ENCODE data around the gene MRPS34. TPM values are rescaled to one million over a fixed set of nuclear protein-coding genes. Genes with fewer than 3 reads are reported as not detected.
A peak's percentile ranks its signal among the peaks of the same experiment; 100 is the strongest.

Gene MRPS34
- total and polyA plus RNA-seq, 4 donors: 42.4 to 100 (median 58.7) TPM

- Histone ChIP-seq H3K36me3 (ENCODE audit: control insufficient read depth in 4 of 4, insufficient read depth in 3 of 4, low read depth in 1 of 4, low read length in 3 of 4) (peaks cover 10 to 34% (median 30%) of the 10 kb centered on the region in 4 donors), H3K27ac (ENCODE audit: low read depth in 1 of 2, low read length in 2 of 2) (peak overlapping the region; percentile 81 to 85), H3K9ac (ENCODE audit: low read depth in 1 of 2, low read length in 2 of 2) (no peak overlapping the region), H3K27me3 (ENCODE audit: control insufficient read depth in 4 of 4, insufficient read depth in 4 of 4, low read length in 3 of 4) (no peaks in the 10 kb centered on the region), H3K4me1 (ENCODE audit: control insufficient read depth in 4 of 4, insufficient read depth in 4 of 4, low read length in 3 of 4) (peaks cover 8 to 82% (median 74%) of the 10 kb centered on the region in 4 donors), H3K9me3 (ENCODE audit: control insufficient read depth in 4 of 4, low read length in 3 of 4) (no peaks in the 10 kb centered on the region), H3K4me3 (ENCODE audit: low read depth in 1 of 3, low read length in 3 of 3) (no peak overlapping the region)
- no peak for TF ChIP-seq ZBTB33 (IDR thresholded peaks at IDR 0.05)
- peak in 1 of 2 donors; percentile 7 for TF ChIP-seq HNF4A (conservative IDR thresholded peaks at IDR 0.05)
- TF ChIP-seq RXRA (IDR thresholded peaks at IDR 0.05): peak in 1 of 2 donors; percentile 42
- DNase-seq (ENCODE audit: low spot score): no peak
- WGBS: 55% methylated on average over 17 of the region's 17 CpGs
Measured at GRCh38 chr16:1817716-1818115, 44.8 kb upstream of the MRPS34 start.

GRCh38 chr16:1817276-1817589 lies 44.3 kb upstream of the MRPS34 start:
- Histone ChIP-seq H3K9me3 (ENCODE audit: control insufficient read depth in 4 of 4, low read length in 3 of 4) (no peaks in the 10 kb centered on the region), H3K4me1 (ENCODE audit: control insufficient read depth in 4 of 4, insufficient read depth in 4 of 4, low read length in 3 of 4) (peaks cover 3 to 78% (median 69%) of the 10 kb centered on the region in 4 donors), H3K9ac (ENCODE audit: low read depth in 1 of 2, low read length in 2 of 2) (no peak overlapping the region), H3K36me3 (ENCODE audit: control insufficient read depth in 4 of 4, insufficient read depth in 3 of 4, low read depth in 1 of 4, low read length in 3 of 4) (peaks cover 5 to 31% (median 26%) of the 10 kb centered on the region in 4 donors), H3K4me3 (ENCODE audit: low read depth in 1 of 3, low read length in 3 of 3) (no peak overlapping the region), H3K27ac (ENCODE audit: low read depth in 1 of 2, low read length in 2 of 2) (peak overlapping the region; percentile 81 to 85), H3K27me3 (ENCODE audit: control insufficient read depth in 4 of 4, insufficient read depth in 4 of 4, low read length in 3 of 4) (no peaks in the 10 kb centered on the region)
- WGBS: 92% methylated on average over 9 of the region's 9 CpGs
- TF ChIP-seq NR2F2 (IDR thresholded peaks at IDR 0.05) (no peak), JUND (IDR thresholded peaks at IDR 0.05) (no peak), FOXA2 (IDR thresholded peaks at IDR 0.05) (no peak), ZBTB33 (IDR thresholded peaks at IDR 0.05) (no peak), HNF4G (IDR thresholded peaks at IDR 0.05) (no peak), ATF3 (IDR thresholded peaks at IDR 0.05) (no peak), GABPA (IDR thresholded peaks at IDR 0.05 in 1 of 2, conservative IDR thresholded peaks at IDR 0.05 in 1 of 2) (no peak), SP1 (IDR thresholded peaks at IDR 0.05) (no peak), FOXA1 (IDR thresholded peaks at IDR 0.05) (no peak)
- no peak for DNase-seq (ENCODE audit: low spot score)

DNA sequence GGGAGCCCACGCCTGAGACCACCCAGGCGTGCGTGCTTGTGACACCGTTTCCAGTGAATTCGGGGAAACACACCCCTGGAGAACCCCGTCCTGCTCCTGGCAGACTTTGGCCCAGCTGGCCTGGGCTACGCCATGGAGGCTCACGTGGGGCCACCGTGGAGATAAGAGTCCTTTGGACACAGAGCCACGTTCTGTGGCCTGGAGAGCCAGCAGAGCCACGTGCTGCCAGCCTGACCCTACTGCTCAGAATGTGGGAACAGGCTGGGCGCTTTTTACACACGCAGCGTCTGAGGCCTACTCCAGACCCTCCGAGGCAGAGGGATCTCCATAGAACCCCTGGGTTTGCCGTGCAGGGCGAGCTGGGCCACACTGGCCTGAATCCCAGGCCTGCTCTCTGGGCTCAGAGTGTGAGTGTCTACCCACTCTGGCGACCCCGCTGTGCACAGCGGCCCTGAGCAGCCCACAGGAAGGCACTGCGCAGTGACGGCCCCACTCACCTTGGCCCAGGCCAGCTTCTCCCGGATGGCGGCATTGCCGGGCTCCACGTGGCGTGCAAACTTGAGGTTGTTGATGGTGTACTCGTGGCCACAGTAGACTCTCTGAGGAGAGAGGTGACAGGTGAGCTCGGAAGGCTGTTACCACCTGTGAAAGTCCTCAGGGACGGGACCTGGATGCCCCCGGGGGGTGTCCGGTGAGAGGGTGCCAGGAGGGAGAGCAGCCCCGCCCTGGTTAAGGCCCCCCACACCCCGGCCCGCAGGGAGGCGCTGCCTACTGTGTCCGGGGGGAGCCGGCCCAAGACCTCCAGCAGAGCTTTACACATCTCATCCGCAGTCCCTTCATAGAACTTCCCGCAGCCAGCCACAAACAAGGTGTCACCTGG lies 43.7 kb upstream of the MRPS34 start:
- peaks cover 0 to 74% (median 64%) of the 10 kb centered on the region in 4 donors for H3K4me1 ChIP-seq (ENCODE audit: control insufficient read depth in 4 of 4, insufficient read depth in 4 of 4, low read length in 3 of 4)
- H3K36me3 ChIP-seq (ENCODE audit: control insufficient read depth in 4 of 4, insufficient read depth in 3 of 4, low read depth in 1 of 4, low read length in 3 of 4): peaks cover 5 to 28% (median 24%) of the 10 kb centered on the region in 4 donors
- 73% methylated on average over 40 of the region's 40 CpGs for WGBS
- no peaks in the 10 kb centered on the region for H3K9me3 ChIP-seq (ENCODE audit: control insufficient read depth in 4 of 4, low read length in 3 of 4)
- no peaks in the 10 kb centered on the region for H3K27me3 ChIP-seq (ENCODE audit: control insufficient read depth in 4 of 4, insufficient read depth in 4 of 4, low read length in 3 of 4)
- no peak for DNase-seq (ENCODE audit: low spot score)
- H3K27ac ChIP-seq (ENCODE audit: low read depth in 1 of 2, low read length in 2 of 2): peak overlapping the region; percentile 81 to 85
- H3K4me3 ChIP-seq (ENCODE audit: low read depth in 1 of 3, low read length in 3 of 3): no peak overlapping the region
- H3K9ac ChIP-seq (ENCODE audit: low read depth in 1 of 2, low read length in 2 of 2): no peak overlapping the region
- no peak for TF ChIP-seq EGR1 (IDR thresholded peaks at IDR 0.05; ENCODE audit: low read depth in 2 of 2)
- no peak for TF ChIP-seq SP1 (IDR thresholded peaks at IDR 0.05)
- peak in 1 of 2 donors; percentile 63 for TF ChIP-seq RXRA (IDR thresholded peaks at IDR 0.05)
- no peak for TF ChIP-seq JUND (IDR thresholded peaks at IDR 0.05)
- no peak for TF ChIP-seq RAD21 (IDR thresholded peaks at IDR 0.05)
- no peak for TF ChIP-seq NR2F2 (IDR thresholded peaks at IDR 0.05)
- TF ChIP-seq FOXA2 (IDR thresholded peaks at IDR 0.05): no peak
- peak; percentile 5 to 80 for TF ChIP-seq HNF4A (conservative IDR thresholded peaks at IDR 0.05)

All from liver (tissue), 9 donors.